Activated T-helper 1 cell treated with anti-CD3 and anti-CD28 coated beads, Interleukin-2, amount 50 U/mL, for 16 hours (primary cell): ENCODE measurements around the gene TJP3.
A peak's percentile ranks its signal among the peaks of the same experiment; 100 is the strongest.
"Not testable (repeated sequence)": the region's sequence is repeated elsewhere in the genome, so short reads cannot be mapped to it uniquely, and the experiment has no call there.

Source experiments
- DNase-seq, 2 donors: peaks; one replicate each; pipeline ENCODE4 v3.0.0-alpha.2; 2020; ENCODE audit warnings: low read depth in 1 of 2, low spot score in 1 of 2

TJP3 gene

GRCh38 chr19:3740431-3740830 lies 32.2 kb downstream of the TJP3 start:
- no peak for DNase-seq

DNA sequence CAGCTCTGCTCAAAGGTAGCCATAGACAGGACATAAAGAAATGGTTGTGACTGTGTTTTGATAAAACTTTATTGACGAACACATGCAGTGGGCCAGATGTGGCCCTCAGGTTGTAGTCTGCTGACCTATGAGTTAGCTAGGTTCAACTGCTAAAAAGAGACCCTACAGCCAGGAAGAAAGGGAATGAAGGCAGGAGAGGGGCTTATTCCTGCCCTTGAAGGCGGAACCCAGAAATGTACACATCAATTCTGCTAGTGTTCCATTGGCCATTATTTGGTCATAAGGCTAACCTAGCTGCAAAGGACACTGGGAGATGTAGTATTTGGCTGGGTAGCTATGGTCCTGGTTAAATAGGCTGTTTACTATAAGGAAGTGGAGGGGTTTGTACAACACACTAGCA lies 35.3 kb downstream of the TJP3 start:
- no peak for DNase-seq

DNA sequence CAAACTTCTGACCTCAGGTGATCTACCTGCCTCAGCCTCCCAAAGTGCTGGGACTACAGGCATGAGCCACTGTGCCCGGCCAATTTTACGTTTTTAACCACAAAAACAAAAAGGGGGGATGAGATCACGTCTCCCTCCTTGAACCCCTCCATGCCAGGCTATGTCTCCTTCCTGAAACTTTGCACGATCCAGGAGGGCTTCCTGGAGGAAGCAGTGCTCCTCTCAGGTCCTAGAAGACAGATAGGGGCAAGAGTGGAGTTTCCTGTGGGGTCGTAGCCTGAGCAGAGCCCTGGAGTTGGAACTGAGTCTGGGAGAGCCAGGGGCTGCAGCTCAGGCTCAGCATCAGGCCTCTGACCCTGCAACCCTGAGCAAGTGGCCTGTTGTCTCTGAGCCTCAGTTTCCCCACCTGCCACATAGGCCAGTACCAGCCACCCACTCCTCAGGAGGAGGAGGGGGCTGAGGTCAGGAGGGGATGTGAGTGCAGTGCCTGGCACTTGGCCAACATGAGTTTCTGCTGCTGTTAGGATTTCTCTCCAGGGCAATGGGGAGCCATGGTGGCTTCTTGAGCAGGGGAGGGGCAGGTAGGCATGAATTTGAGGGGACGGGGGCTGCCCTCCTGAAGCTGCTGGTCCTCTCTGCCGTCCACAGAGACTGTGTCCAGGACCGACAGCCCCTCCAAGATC lies 37.3 kb downstream of the TJP3 start:
- DNase-seq, result no peak

DNA sequence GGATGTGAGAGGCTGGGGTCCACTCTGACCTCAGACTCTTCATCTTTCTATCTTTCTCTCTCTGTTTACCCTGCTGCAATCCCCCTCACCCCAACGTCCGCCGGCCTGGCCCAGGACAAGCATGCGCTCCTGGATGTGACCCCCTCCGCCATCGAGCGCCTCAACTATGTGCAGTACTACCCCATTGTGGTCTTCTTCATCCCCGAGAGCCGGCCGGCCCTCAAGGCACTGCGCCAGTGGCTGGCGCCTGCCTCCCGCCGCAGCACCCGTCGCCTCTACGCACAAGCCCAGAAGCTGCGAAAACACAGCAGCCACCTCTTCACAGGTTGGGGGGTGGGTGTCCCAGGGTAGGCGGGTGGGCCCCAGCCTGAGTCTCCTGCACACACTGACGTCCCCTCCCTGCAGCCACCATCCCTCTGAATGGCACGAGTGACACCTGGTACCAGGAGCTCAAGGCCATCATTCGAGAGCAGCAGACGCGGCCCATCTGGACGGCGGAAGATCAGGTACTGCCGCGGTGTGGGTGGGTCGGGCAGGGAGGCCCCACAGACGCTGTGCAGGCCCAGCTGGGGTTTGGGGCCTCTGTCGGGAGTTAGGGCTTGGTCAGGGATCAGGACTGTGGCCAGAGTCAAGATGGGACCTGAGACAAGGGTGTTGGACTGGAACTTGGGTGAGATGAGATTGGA lies 38.3 kb downstream of the TJP3 start:
- no peak for DNase-seq

- no peak for DNase-seq
Measured at GRCh38 chr19:3748965-3749364, 40.8 kb downstream of the TJP3 start.

GRCh38 chr19:3750211-3750610 lies 42.0 kb downstream of the TJP3 start:
- DNase-seq, result no peak

GRCh38 chr19:3751236-3751635 lies 43.1 kb downstream of the TJP3 start:
- DNase-seq, result no peak

DNA sequence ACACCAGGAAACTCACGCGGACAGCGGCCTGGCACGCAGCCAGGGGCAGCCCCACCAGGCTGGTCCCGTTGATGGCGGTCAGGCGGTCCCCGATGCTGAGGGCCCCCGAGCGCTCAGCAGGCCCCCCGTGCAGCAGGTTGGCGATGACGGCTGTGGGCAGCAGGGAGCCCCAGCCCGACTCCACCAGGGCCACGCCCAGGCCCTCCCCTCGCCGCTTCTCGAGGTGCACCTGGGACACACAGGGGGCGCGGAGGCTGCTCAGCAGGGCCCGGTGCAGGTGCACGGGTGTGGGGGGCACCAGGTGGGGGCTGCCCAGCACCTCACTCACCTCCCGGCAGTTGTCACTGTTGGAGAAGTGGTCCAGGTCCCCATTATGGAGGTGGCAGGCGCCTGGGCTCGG lies 44.3 kb downstream of the TJP3 start:
- DNase-seq, result no peak

- DNase-seq, result no peak
Measured at GRCh38 chr19:3753631-3754410, 45.6 kb downstream of the TJP3 start.

DNA sequence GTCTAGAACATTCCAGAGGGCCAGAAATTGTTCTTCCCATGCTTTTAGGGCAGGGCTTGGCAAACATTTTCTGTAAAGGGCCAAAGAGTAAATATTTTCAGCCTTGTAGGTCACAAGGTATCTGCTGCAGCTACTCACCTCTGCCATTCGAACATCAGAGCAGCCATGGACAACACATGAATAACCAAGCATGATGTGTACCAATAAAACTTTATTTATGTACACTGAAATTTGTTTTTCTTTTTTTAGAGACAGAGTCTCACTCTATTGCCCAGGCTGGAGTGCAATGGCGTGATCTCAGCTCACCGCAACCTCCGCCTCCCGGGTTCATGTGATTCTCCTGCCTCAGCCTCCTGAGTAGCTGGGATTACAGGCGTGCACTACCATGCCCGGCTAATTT lies 49.5 kb downstream of the TJP3 start:
- DNase-seq, result not testable (repeated sequence)

GRCh38 chr19:3758297-3758696 lies 50.1 kb downstream of the TJP3 start:
- not testable (repeated sequence) for DNase-seq

- no peak for DNase-seq
Measured at GRCh38 chr19:3759482-3760254, 51.5 kb downstream of the TJP3 start.

DNA sequence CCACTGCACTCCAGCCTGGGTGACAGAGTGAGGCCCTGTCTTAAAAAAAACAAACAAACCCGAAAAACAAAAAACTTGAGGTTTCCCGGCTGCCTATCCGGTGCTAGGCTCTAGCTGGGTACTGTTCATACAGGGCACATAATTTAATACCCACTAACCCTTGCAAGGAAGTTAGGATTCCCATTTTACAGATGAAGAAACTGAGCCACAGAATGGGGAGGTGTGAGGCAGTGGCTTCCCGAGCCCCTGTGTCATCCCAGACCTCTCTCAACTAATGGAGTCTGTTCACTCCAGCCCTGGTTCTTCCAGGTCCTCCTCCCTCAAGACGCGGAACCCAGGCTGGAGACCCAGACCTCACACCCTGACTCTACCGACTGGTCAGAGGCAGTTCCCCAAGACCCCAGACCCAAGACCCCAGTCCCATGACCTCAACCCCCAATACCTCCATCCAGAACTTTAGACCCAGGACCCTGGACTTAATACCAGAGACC lies 52.7 kb downstream of the TJP3 start:
- no peak for DNase-seq

- peak; percentile 94 to 95 for DNase-seq
Measured at GRCh38 chr19:3761382-3762129, 53.4 kb downstream of the TJP3 start, which contains the start of gene APBA3. Gene APBA3, minus strand, starts transcription at chr19:3761692. Its CDS starts 1,428 bp downstream, at chr19:3760264.

- no peak for DNase-seq
Measured at GRCh38 chr19:3762130-3762473, 53.9 kb downstream of the TJP3 start.

GRCh38 chr19:3762501-3763459 lies 54.6 kb downstream of the TJP3 start, which contains the start of gene MRPL54:
Gene MRPL54, plus strand, starts transcription at chr19:3762682. Its CDS starts 19 bp downstream, at chr19:3762701.
- peak; percentile 97 to 99 for DNase-seq

DNA sequence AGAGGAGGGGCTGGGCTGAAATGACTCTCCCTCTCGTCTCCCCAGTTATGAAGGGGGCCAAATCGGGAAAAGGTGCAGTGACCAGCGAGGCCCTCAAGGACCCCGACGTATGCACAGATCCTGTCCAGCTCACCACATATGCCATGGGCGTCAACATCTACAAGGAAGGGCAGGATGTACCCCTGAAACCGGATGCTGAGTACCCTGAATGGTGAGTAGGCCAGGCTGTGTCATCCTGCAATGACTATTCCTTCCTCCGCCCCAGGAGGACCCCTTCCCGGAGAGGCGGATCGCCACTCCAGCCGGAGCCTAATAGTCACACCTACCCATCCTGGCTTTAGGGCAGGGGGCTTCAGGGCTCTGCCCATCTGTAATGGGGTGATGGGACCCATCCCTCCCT lies 56.9 kb downstream of the TJP3 start:
- no peak for DNase-seq

- DNase-seq, result not testable (repeated sequence)
Measured at GRCh38 chr19:3765757-3766156, 57.6 kb downstream of the TJP3 start.

DNA sequence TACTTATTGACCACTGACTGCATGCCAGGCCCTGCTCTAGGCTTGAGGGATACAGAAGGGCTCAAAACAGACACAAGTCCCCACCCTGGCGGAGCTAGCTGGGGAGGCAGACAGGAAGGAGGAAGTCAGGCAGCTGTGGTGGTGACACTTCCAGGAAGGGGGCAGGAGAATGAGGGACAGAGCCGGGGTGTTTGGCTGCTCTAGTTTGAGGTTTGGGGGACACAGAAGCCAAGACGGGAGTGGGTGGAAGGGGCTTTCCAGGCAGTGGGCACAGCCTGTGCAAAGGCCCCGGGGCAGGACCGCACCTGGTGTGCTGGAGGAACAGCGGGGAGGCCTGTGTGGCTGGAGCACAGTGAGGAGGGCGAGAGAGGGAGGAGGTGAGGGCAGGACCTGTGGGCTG lies 58.3 kb downstream of the TJP3 start:
- DNase-seq, result no peak
